ENCODE measurements around the gene CPNE8.

Gene CPNE8

GRCh38 chr12:38610808-38611350, 294.5 kb downstream of the CPNE8 start:
- no peak for DNase-seq

DNA sequence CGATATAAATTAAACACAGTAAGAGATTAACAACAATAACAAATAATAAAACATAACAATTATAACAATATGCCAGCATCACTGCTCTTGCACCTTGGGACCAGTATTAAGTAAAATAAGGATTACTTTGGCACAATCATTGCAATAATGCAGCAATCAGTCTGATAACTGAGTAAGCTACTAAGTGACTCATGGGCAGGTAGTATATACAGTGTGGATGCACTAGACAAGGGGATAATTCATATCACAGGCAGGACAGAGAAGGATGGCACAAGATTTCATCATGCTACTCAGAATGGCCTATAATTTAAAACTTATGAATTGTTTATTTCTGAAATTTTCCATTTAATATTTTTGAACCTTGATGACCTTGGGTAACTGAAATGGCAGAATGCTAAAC, 298.1 kb downstream of the CPNE8 start:
- no peak for DNase-seq

All from COR-L47 (cell line).